Tibial nerve (tissue), 4 donors: Measurements from ENCODE around the gene DCXR. TPM values are rescaled to one million over a fixed set of nuclear protein-coding genes. Genes with fewer than 3 reads are reported as not detected.

Experiments
- DNase-seq, 2 donors: peaks; one replicate each; pipeline ENCODE4 v3.0.0-alpha.2; 2019; ENCODE audit warnings: low spot score in 2 of 2
- H3K27ac ChIP-seq, 4 donors: fragments of 200-600 bp; sonication (generic) in 3 of 4; one replicate each; pipeline ENCODE4 v1.5.1; 2017 to 2019; ENCODE audit warnings: mild to moderate bottlenecking in 1 of 4
- H3K27me3 ChIP-seq, 2 donors: fragments of 200-600 bp; sonication (generic) in 1 of 2; one replicate each; pipeline versions ENCODE4 v1.5.1 to v1.6.0; 2017 to 2019
- H3K36me3 ChIP-seq, 3 donors: fragments of 200-600 bp; sonication (generic); one replicate each; pipeline ENCODE4 v1.5.1; 2018 to 2019
- H3K4me1 ChIP-seq, 4 donors: fragments of 200-600 bp; sonication (generic) in 3 of 4; one replicate each; pipeline ENCODE4 v1.5.1; 2017 to 2019
- H3K4me3 ChIP-seq, 4 donors: fragments of 200-600 bp; sonication (generic) in 3 of 4; one replicate each; pipeline ENCODE4 v1.5.1; 2017 to 2019; ENCODE audit warnings: mild to moderate bottlenecking in 1 of 4, moderate library complexity in 1 of 4
- H3K9me3 ChIP-seq, 4 donors: fragments of 200-600 bp; sonication (generic) in 3 of 4; one replicate each; pipeline ENCODE4 v1.5.1; 2017 to 2019
- CTCF ChIP-seq, 5 experiments: fragments of 200-600 bp in 3 of 5; fragments of 450-650 bp in 2 of 5; sonication (generic) in 3 of 5; IDR thresholded peaks; one replicate each; pipeline ENCODE4 v1.5.1; 2016 to 2019; ENCODE audit warnings: antibody characterized with exemption in 5 of 5, mild to moderate bottlenecking in 3 of 5, moderate library complexity in 2 of 5
- EP300 ChIP-seq, 2 donors: sonication (generic); formaldehyde crosslinking; IDR thresholded peaks; one replicate each; pipeline ENCODE4 v1.6.1; 2017; ENCODE audit warnings: antibody characterized with exemption in 2 of 2, mild to moderate bottlenecking in 1 of 2
- POLR2A ChIP-seq, 2 donors: fragments of 450-650 bp; IDR thresholded peaks; one replicate each; pipeline ENCODE4 v1.6.1; 2017; ENCODE audit warnings: antibody characterized with exemption in 2 of 2, mild to moderate bottlenecking in 2 of 2, moderate library complexity in 2 of 2
- WGBS, 2 donors: methylation state at CpG; one replicate each; pipeline ENCODE4 v1.1.5; 2018; 5-methylcytosine and 5-hydroxymethylcytosine counted together
- total RNA-seq, 4 donors: library from RNA; depleted of rRNA; stranded (reverse); fragments of >200 nt; gene quantifications; one replicate each; pipeline ENCODE4 v1.1.0, GENCODE V29; 2016

The DCXR gene
- total RNA-seq, 4 donors from 2014 or later, result 236 to 347 (median 269) TPM

- WGBS, 2 donors, result 90 to 93% methylated on average over 18 to 32 of the region's 38 CpGs
- Histone ChIP-seq H3K9me3 (no peaks in the 10 kb centered on the region), H3K4me1 (peaks cover 6 to 52% (median 30%) of the 10 kb centered on the region in 4 donors), H3K4me3 (no peak overlapping the region), H3K27ac (no peak overlapping the region), H3K36me3 (peaks cover 0 to 20% (median 0%) of the 10 kb centered on the region in 3 donors), H3K27me3 (peaks cover 0 to 12% of the 10 kb centered on the region in 2 donors)
- TF ChIP-seq POLR2A (IDR thresholded peaks at IDR 0.05), result no peak
- no peak for TF ChIP-seq CTCF (IDR thresholded peaks at IDR 0.05)
- TF ChIP-seq EP300 (IDR thresholded peaks at IDR 0.05), result no peak
- no peak for DNase-seq
These were observed 4.0 kb downstream of the DCXR start for GRCh38 chr17:82033359-82034085.

- 20 to 60% methylated on average over 1 to 33 of the region's 59 CpGs for WGBS, 2 donors
- peaks cover 0 to 35% (median 0%) of the 10 kb centered on the region in 3 donors for H3K36me3 ChIP-seq
These were observed 5.4 kb downstream of the DCXR start for GRCh38 chr17:82031885-82032627.

GRCh38 chr17:82031303-82031884 is 6.1 kb downstream of the DCXR start, which contains the start of gene RAC3:
Gene RAC3 (plus strand): TSS chr17:82031678. CDS start chr17:82031762, 84 bp downstream.
- Histone ChIP-seq H3K27ac (peak within 1 kb of the TSS in 2 of 4 donors; percentile 35 to 59), H3K4me1 (peaks cover 4 to 39% (median 24%) of the 10 kb centered on the region in 4 donors), H3K4me3 (peak within 1 kb of the TSS; percentile 22 to 57 (median 46)), H3K27me3 (peaks cover 0 to 12% of the 10 kb centered on the region in 2 donors), H3K36me3 (peaks cover 0 to 40% (median 0%) of the 10 kb centered on the region in 3 donors), H3K9me3 (no peaks in the 10 kb centered on the region)
- 0% methylated on average over 6 of the region's 96 CpGs; no CpG with 5 or more reads in 1 of the 2 donors for WGBS, 2 donors
- TF ChIP-seq EP300 (IDR thresholded peaks at IDR 0.05), result no peak
- DNase-seq, result no peak

More at GRCh38 chr17:82031885-82032627, 5.4 kb downstream of the DCXR start:
- Histone ChIP-seq H3K27me3 (peaks cover 0 to 12% of the 10 kb centered on the region in 2 donors), H3K9me3 (no peaks in the 10 kb centered on the region), H3K4me3 (peak overlapping the region in 2 of 4 donors; percentile 15 to 57), H3K4me1 (peaks cover 6 to 44% (median 28%) of the 10 kb centered on the region in 4 donors), H3K27ac (no peak overlapping the region)
- TF ChIP-seq CTCF (IDR thresholded peaks at IDR 0.05) (no peak), EP300 (IDR thresholded peaks at IDR 0.05) (no peak), POLR2A (IDR thresholded peaks at IDR 0.05) (no peak)
- DNase-seq, result no peak

- WGBS, 2 donors, result 2 to 3% methylated on average over 34 to 76 of the region's 94 CpGs
- Histone ChIP-seq H3K9me3 (no peaks in the 10 kb centered on the region), H3K4me3 (peak overlapping the region; percentile 22 to 57 (median 46)), H3K36me3 (peaks cover 0 to 34% (median 0%) of the 10 kb centered on the region in 3 donors), H3K27ac (peak overlapping the region in 2 of 4 donors; percentile 35 to 59), H3K27me3 (peaks cover 0 to 12% of the 10 kb centered on the region in 2 donors), H3K4me1 (peaks cover 0 to 37% (median 17%) of the 10 kb centered on the region in 4 donors)
- TF ChIP-seq POLR2A (IDR thresholded peaks at IDR 0.05) (no peak), CTCF (IDR thresholded peaks at IDR 0.05) (peak; percentile 90 to 99 (median 93)), EP300 (IDR thresholded peaks at IDR 0.05) (peak in 1 of 2 donors; percentile 59)
- peak; percentile 55 to 80 for DNase-seq
These were observed 6.8 kb downstream of the DCXR start for GRCh38 chr17:82030470-82031302.
